HG03108 (cell line): ENCODE results near the gene FAM111A.
"Not testable (repeated sequence)": the region's sequence is repeated elsewhere in the genome, so short reads cannot be mapped to it uniquely, and the experiment has no call there.

Source experiments
- ATAC-seq: cut with Tn5 transposase; IDR thresholded peaks from one replicate; pipeline ENCODE4 v1.9.1; 2021; ENCODE audit warnings: moderate library complexity; ENCODE audit not compliant: unreplicated experiment

FAM111A gene

GRCh38 chr11:59142530-59143507 lies at the start of gene FAM111A:
TSS of gene FAM111A (plus strand) at chr11:59142856. CDS start at chr11:59148873, 6,017 bp downstream.
- peak; percentile 68 for ATAC-seq

GRCh38 chr11:59093576-59093975 lies 49.1 kb upstream of the FAM111A start:
- not testable (repeated sequence) for ATAC-seq

GRCh38 chr11:59095225-59095624 lies 47.4 kb upstream of the FAM111A start:
- ATAC-seq: peak; percentile 88

- ATAC-seq: not testable (repeated sequence)
Observed at GRCh38 chr11:59095972-59096575, 46.6 kb upstream of the FAM111A start.

- no peak for ATAC-seq
Observed at GRCh38 chr11:59097113-59097708, 45.4 kb upstream of the FAM111A start.

GRCh38 chr11:59097938-59098337 lies 44.7 kb upstream of the FAM111A start:
- ATAC-seq: not testable (repeated sequence)

- peak; percentile 52 for ATAC-seq
Observed at GRCh38 chr11:59102259-59102765, 40.3 kb upstream of the FAM111A start.

GRCh38 chr11:59106363-59107336 lies 36.0 kb upstream of the FAM111A start, which contains the start of gene FAM111B:
TSS of gene FAM111B (plus strand) at chr11:59107237. CDS start at chr11:59109626, 2,389 bp downstream.
- peak; percentile 66 for ATAC-seq

GRCh38 chr11:59107721-59108120 lies 34.9 kb upstream of the FAM111A start:
- ATAC-seq: peak; percentile 22

GRCh38 chr11:59112494-59112893 lies 30.2 kb upstream of the FAM111A start:
- ATAC-seq: no peak

- ATAC-seq: no peak
Observed at GRCh38 chr11:59114344-59114743, 28.3 kb upstream of the FAM111A start.

- no peak for ATAC-seq
Observed at GRCh38 chr11:59115553-59115952, 27.1 kb upstream of the FAM111A start.

- ATAC-seq: no peak
Observed at GRCh38 chr11:59117774-59118173, 24.9 kb upstream of the FAM111A start.

- ATAC-seq: no peak
Observed at GRCh38 chr11:59119826-59120225, 22.8 kb upstream of the FAM111A start.

GRCh38 chr11:59135648-59136461 lies 6.8 kb upstream of the FAM111A start:
- peak; percentile 97 for ATAC-seq

- not testable (repeated sequence) for ATAC-seq
Observed at GRCh38 chr11:59136551-59136950, 6.1 kb upstream of the FAM111A start.

- ATAC-seq: no peak
Observed at GRCh38 chr11:59137190-59137589, 5.5 kb upstream of the FAM111A start.

- ATAC-seq: no peak
Observed at GRCh38 chr11:59138643-59139042, 4.0 kb upstream of the FAM111A start.

GRCh38 chr11:59141191-59141590 lies 1.5 kb upstream of the FAM111A start:
- ATAC-seq: no peak
